ENCODE results near the gene NUDT8. TPM values are rescaled to one million over a fixed set of nuclear protein-coding genes. Genes with fewer than 3 reads are reported as not detected.

NUDT8 gene
- total and polyA plus RNA-seq, 2 of the 8 experiments (the other 6 are each of a cell fraction or from before 2014, with no cell fraction given) = 7.2 to 8.3 TPM

- TF ChIP-seq SIN3A (conservative IDR thresholded peaks at IDR 0.05 in 1 of 2, IDR thresholded peaks at IDR 0.05 in 1 of 2; ENCODE audit: low read depth in 1 of 2, low read length in 2 of 2) = no peak
- TF ChIP-seq KDM4A (IDR thresholded peaks at IDR 0.05; ENCODE audit: low read depth, low read length, severe bottlenecking) = no peak
- no peak for TF ChIP-seq SIRT6 (IDR thresholded peaks at IDR 0.05; ENCODE audit: low read length)
- TF ChIP-seq CBX5 (IDR thresholded peaks at IDR 0.05; ENCODE audit: low read depth, low read length) = no peak
- no peak for TF ChIP-seq SIX5 (IDR thresholded peaks at IDR 0.05; ENCODE audit: low read depth, low read length)
- no peak for TF ChIP-seq CBX8 (IDR thresholded peaks at IDR 0.05; ENCODE audit: borderline replicate concordance, low read depth, low read length)
- TF ChIP-seq CTCF (IDR thresholded peaks at IDR 0.05; ENCODE audit: control extremely low read depth in 1 of 3, insufficient read depth in 1 of 3, low read depth in 1 of 3, low read length in 3 of 3) = no peak
- no peak for TF ChIP-seq TAF7 (optimal IDR thresholded peaks at IDR 0.05; ENCODE audit: borderline replicate concordance, low read depth, low read length)
Measured at GRCh38 chr11:67644472-67645418, 15.0 kb upstream of the NUDT8 start (continued).
